Urinary bladder (tissue), 4 donors: Measurements from ENCODE around the gene ENDOV. TPM values are rescaled to one million over a fixed set of nuclear protein-coding genes. Genes with fewer than 3 reads are reported as not detected.

Source experiments
- DNase-seq: peaks from one replicate; pipeline ENCODE4 v3.0.0-alpha.2; 2015; ENCODE audit errors: extremely low spot score
- H3K27ac ChIP-seq: one replicate; pipeline ENCODE4 v1.5.1; 2013; ENCODE audit warnings: low read depth, mild to moderate bottlenecking, moderate library complexity
- H3K36me3 ChIP-seq: one replicate; pipeline ENCODE4 v1.6.1; 2013; ENCODE audit warnings: mild to moderate bottlenecking, moderate library complexity; ENCODE audit not compliant: insufficient read depth
- H3K4me1 ChIP-seq: one replicate; pipeline ENCODE4 v1.6.1; 2013; ENCODE audit warnings: mild to moderate bottlenecking, moderate library complexity; ENCODE audit not compliant: insufficient read depth
- H3K4me3 ChIP-seq: one replicate; pipeline ENCODE4 v1.5.1; 2013; ENCODE audit warnings: low read depth, low read length
- WGBS: extraction: QIAGEN DNeasy Blood & Tissue Kit; methylation state at CpG from one replicate; pipeline ENCODE4 v1.1.7; 2013; 5-methylcytosine and 5-hydroxymethylcytosine counted together
- polyA plus RNA-seq: library from polyadenylated mRNA; stranded (reverse); fragments of 200-250 nt; gene quantifications from one replicate; pipeline ENCODE4 v1.2.3, GENCODE V29; 2013
- total RNA-seq: library from RNA; depleted of rRNA; stranded (reverse); fragments of >200 nt; gene quantifications from one replicate; pipeline ENCODE4 v1.2.3, GENCODE V29; 2014
- donor health status: healthy with polysubstance abuse.
- donor health status: healthy.

The ENDOV gene
- total and polyA plus RNA-seq, 2 donors, result 12.9 to 17.8 TPM

- WGBS, result under 1% methylated on average over 15 of the region's 15 CpGs
- Histone ChIP-seq H3K27ac (no peak overlapping the region), H3K36me3 (no peaks in the 10 kb centered on the region), H3K4me1 (no peaks in the 10 kb centered on the region), H3K4me3 (peak overlapping the region; percentile 70)
- DNase-seq, result no peak
Measured at GRCh38 chr17:80414508-80414802, 512 bp upstream of the ENDOV start.

- no peak for DNase-seq
- H3K4me3 ChIP-seq, result peak overlapping the region; percentile 70
- WGBS, result 10% methylated on average over 39 of the region's 39 CpGs
Measured at GRCh38 chr17:80415626-80416137, 715 bp downstream of the ENDOV start.

GRCh38 chr17:80416260-80416939, 1.4 kb downstream of the ENDOV start:
- H3K4me3 ChIP-seq, result no peak overlapping the region
- H3K4me1 ChIP-seq, result no peaks in the 10 kb centered on the region
- DNase-seq, result no peak
- 71% methylated on average over 7 of the region's 7 CpGs for WGBS
- no peak overlapping the region for H3K27ac ChIP-seq
- H3K36me3 ChIP-seq, result no peaks in the 10 kb centered on the region

More at GRCh38 chr17:80415626-80416137, 715 bp downstream of the ENDOV start:
- peak overlapping the region; percentile 94 for H3K27ac ChIP-seq
- H3K4me1 ChIP-seq, result no peaks in the 10 kb centered on the region
- H3K36me3 ChIP-seq, result no peaks in the 10 kb centered on the region

- no peak for DNase-seq
- no peak overlapping the region for H3K27ac ChIP-seq
- no peak overlapping the region for H3K4me3 ChIP-seq
- no peaks in the 10 kb centered on the region for H3K36me3 ChIP-seq
- H3K4me1 ChIP-seq, result no peaks in the 10 kb centered on the region
- WGBS, result 88% methylated on average over 6 of the region's 6 CpGs
Measured at GRCh38 chr17:80416940-80417293, 1.9 kb downstream of the ENDOV start.

- DNase-seq, result no peak
- H3K4me1 ChIP-seq, result no peaks in the 10 kb centered on the region
Measured at GRCh38 chr17:80418589-80418988, 3.6 kb downstream of the ENDOV start.

GRCh38 chr17:80419255-80419654, 4.3 kb downstream of the ENDOV start:
- 85% methylated on average over 11 of the region's 11 CpGs for WGBS

More at GRCh38 chr17:80418589-80418988, 3.6 kb downstream of the ENDOV start:
- Histone ChIP-seq H3K36me3 (no peaks in the 10 kb centered on the region), H3K4me3 (no peak overlapping the region), H3K27ac (no peak overlapping the region)
- WGBS, result 93% methylated on average over 11 of the region's 11 CpGs

GRCh38 chr17:80421381-80422090, 6.6 kb downstream of the ENDOV start:
- no peak for DNase-seq
- Histone ChIP-seq H3K4me1 (no peaks in the 10 kb centered on the region), H3K36me3 (no peaks in the 10 kb centered on the region), H3K4me3 (no peak overlapping the region), H3K27ac (no peak overlapping the region)
- WGBS, result 70% methylated on average over 20 of the region's 20 CpGs

More at GRCh38 chr17:80419255-80419654, 4.3 kb downstream of the ENDOV start:
- Histone ChIP-seq H3K4me1 (no peaks in the 10 kb centered on the region), H3K36me3 (no peaks in the 10 kb centered on the region), H3K4me3 (no peak overlapping the region), H3K27ac (no peak overlapping the region)
- no peak for DNase-seq

GRCh38 chr17:80422276-80422675, 7.3 kb downstream of the ENDOV start:
- Histone ChIP-seq H3K4me3 (no peak overlapping the region), H3K27ac (no peak overlapping the region), H3K4me1 (no peaks in the 10 kb centered on the region), H3K36me3 (no peaks in the 10 kb centered on the region)
- no peak for DNase-seq
- WGBS, result 82% methylated on average over 18 of the region's 18 CpGs

- no peaks in the 10 kb centered on the region for H3K36me3 ChIP-seq
- no peak overlapping the region for H3K27ac ChIP-seq
- WGBS, result 79% methylated on average over 20 of the region's 20 CpGs
- no peak overlapping the region for H3K4me3 ChIP-seq
- no peaks in the 10 kb centered on the region for H3K4me1 ChIP-seq
- DNase-seq, result no peak
Measured at GRCh38 chr17:80422981-80423380, 8.0 kb downstream of the ENDOV start.

- Histone ChIP-seq H3K4me3 (no peak overlapping the region), H3K4me1 (no peaks in the 10 kb centered on the region), H3K36me3 (no peaks in the 10 kb centered on the region), H3K27ac (no peak overlapping the region)
- no peak for DNase-seq
- 81% methylated on average over 13 of the region's 13 CpGs for WGBS
Measured at GRCh38 chr17:80423536-80424225, 8.7 kb downstream of the ENDOV start.

GRCh38 chr17:80424261-80424660, 9.3 kb downstream of the ENDOV start:
- Histone ChIP-seq H3K4me1 (no peaks in the 10 kb centered on the region), H3K36me3 (no peaks in the 10 kb centered on the region), H3K4me3 (no peak overlapping the region), H3K27ac (no peak overlapping the region)
- no peak for DNase-seq
- WGBS, result 91% methylated on average over 8 of the region's 8 CpGs

GRCh38 chr17:80424878-80425765, 10.2 kb downstream of the ENDOV start:
- DNase-seq, result no peak
- WGBS, result 82% methylated on average over 27 of the region's 27 CpGs

GRCh38 chr17:80425835-80426426, 11.0 kb downstream of the ENDOV start:
- WGBS, result 89% methylated on average over 9 of the region's 9 CpGs
- no peak for DNase-seq

More at GRCh38 chr17:80424878-80425765, 10.2 kb downstream of the ENDOV start:
- Histone ChIP-seq H3K4me1 (no peaks in the 10 kb centered on the region), H3K27ac (no peak overlapping the region), H3K4me3 (no peak overlapping the region), H3K36me3 (no peaks in the 10 kb centered on the region)

More at GRCh38 chr17:80425835-80426426, 11.0 kb downstream of the ENDOV start:
- H3K4me3 ChIP-seq, result no peak overlapping the region
- H3K36me3 ChIP-seq, result no peaks in the 10 kb centered on the region
- H3K27ac ChIP-seq, result no peak overlapping the region
- H3K4me1 ChIP-seq, result no peaks in the 10 kb centered on the region
